Prostate gland (tissue), 2 donors: ENCODE data around the gene HCN4.

Experiments
- CTCF ChIP-seq, 4 experiments: fragments of 200-600 bp in 2 of 4; fragments of 450-650 bp in 2 of 4; sonication (generic) in 2 of 4; IDR thresholded peaks; 1 replicate in 3 of 4; 2 replicates in 1 of 4; pipeline ENCODE4 v1.5.1; 2016 to 2019; ENCODE audit warnings: antibody characterized with exemption in 4 of 4, mild to moderate bottlenecking in 2 of 4, moderate library complexity in 2 of 4
- POLR2A ChIP-seq: fragments of 450-650 bp; IDR thresholded peaks from one replicate; pipeline ENCODE4 v1.6.1; 2016; ENCODE audit warnings: antibody characterized with exemption, mild to moderate bottlenecking
- POLR2AphosphoS5 ChIP-seq: sonication (generic); formaldehyde crosslinking; IDR thresholded peaks from one replicate; pipeline ENCODE4 v1.6.1; 2017; ENCODE audit warnings: antibody characterized with exemption

GRCh38 chr15:73313861-73314260 lies 54.9 kb downstream of the HCN4 start:
- TF ChIP-seq CTCF (IDR thresholded peaks at IDR 0.05) (no peak), POLR2A (no peak), POLR2AphosphoS5 (no peak)
